ENCODE measurements around the gene MMP13. TPM values are rescaled to one million over a fixed set of nuclear protein-coding genes. Genes with fewer than 3 reads are reported as not detected.

Gene MMP13
- total RNA-seq = not detected in 2 replicates

DNA sequence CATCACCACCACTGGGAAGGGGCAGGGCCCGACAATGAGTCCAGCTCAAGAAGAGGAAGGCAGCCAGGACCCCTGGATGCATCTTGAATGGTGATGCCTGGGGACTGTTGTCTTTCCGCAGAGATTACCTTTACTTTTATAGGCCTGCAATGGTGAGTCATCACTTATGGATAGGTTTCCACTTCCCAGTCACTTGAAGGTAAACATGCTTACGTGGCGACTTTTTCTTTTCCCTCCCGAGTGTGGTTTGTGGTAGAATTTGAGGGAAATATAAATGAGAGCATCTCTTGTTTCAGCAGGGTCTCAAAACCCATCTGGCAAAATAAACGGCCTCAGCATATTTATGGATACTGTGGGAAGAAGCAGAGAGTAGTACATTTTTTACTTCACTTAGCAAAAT lies at the start of gene MMP13:
Gene MMP13 (minus strand): TSS at position 109 of the 400 bp plus-strand sequence. CDS start 27 bp downstream, at position 82.

Other genes starting within 250 kb of the MMP13 start
- gene MMP27, start 250.0 kb downstream of the MMP13 start, total RNA-seq = not detected in 2 replicates
- gene MMP8, start 230.8 kb downstream of the MMP13 start, total RNA-seq = not detected in 2 replicates
- 2.8 and 3.9 TPM in 2 replicates for gene MMP10, start 175.1 kb downstream of the MMP13 start, total RNA-seq
- 1,928 and 6,091 TPM in 2 replicates for gene MMP1, start 157.6 kb downstream of the MMP13 start, total RNA-seq
- under 0.01 and 0.06 TPM in 2 replicates for gene MMP3, start 112.1 kb downstream of the MMP13 start, total RNA-seq
- gene MMP12, start 80.8 kb downstream of the MMP13 start, total RNA-seq = not detected in 2 replicates
- gene DCUN1D5, start 136.4 kb upstream of the MMP13 start, total RNA-seq = 35.1 and 43.6 TPM in 2 replicates
- 46.6 and 56.0 TPM in 2 replicates for gene DYNC2H1, start 153.7 kb upstream of the MMP13 start, total RNA-seq

Measured in aortic smooth muscle cell (primary cell).